ENCODE measurements around the gene FAM184A.

The FAM184A gene

GRCh38 chr6:119079283-119079809 is 882 bp upstream of the FAM184A start:
- no peak for DNase-seq (ENCODE audit: low spot score in 2 of 2)
- in situ Hi-C loops (cut with MboI; ENCODE audit: low sequenced_read_pairs): no loop called here
- Histone ChIP-seq H3K36me3 (replicated peaks) (no peaks in the 10 kb centered on the region), H3K27me3 (ENCODE audit: low read depth) (no peaks in the 10 kb centered on the region), H3K9me3 (no peaks in the 10 kb centered on the region; the same call in 1 of the 2 replicates), H3K4me3 (peak overlapping the region; percentile 53), H3K4me1 (peaks cover 19% of the 10 kb centered on the region)

DNA sequence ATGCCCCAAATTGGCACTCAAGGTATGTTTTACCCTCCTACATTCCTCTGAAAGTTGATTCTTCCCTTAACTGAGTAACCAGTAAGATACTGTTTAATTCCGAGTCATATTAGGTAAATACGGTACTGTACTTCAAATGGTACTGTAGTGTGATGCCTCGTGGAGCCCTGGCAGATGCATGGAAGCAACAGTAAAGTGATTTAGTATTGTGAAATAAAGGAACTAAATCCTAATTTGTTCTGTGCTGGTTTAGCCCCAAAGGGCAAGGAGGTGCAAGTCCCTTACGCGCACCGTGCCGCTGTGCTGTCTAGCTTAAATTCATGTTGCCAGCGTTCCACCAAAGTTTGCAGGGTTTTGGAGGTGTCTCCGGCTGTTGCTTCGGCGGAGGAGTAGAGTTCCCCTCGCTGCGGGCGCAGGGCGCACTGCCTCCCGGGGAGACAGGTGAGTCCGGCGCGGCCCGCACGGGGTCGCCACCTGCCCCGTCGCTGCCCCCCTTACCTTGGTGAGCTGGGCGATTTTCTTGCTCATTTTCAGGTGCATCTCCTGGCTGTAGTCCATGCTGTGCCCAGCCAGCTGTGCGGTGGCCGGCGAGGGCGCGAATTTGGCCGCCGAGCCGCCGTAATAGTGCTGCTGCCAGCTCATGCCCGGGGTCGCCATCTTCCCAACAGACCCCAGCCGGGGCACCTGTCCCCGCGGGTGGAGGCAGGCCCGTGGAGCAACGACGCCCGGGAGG is 655 bp downstream of the FAM184A start:
- DNase-seq (ENCODE audit: low spot score in 2 of 2): peak; percentile 23 to 58
- Histone ChIP-seq H3K9me3 (no peaks in the 10 kb centered on the region; the same call in 1 of the 2 replicates), H3K4me1 (peaks cover 19% of the 10 kb centered on the region), H3K4me3 (peak overlapping the region; percentile 53), H3K27me3 (ENCODE audit: low read depth) (no peaks in the 10 kb centered on the region), H3K36me3 (replicated peaks) (no peaks in the 10 kb centered on the region)
- in situ Hi-C loops (cut with MboI; ENCODE audit: low sequenced_read_pairs): no loop called here

DNA sequence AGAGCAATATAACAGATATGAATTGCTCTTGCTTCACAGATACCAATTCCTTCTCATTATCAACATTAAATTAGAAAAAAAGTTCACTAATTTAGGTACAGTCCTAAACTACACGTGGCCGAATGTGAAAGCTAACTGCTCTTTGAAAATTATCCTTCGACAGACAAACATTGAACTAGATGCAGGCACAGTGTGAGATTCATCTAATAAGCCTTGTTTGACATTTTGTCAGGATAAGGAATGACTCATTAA is 1.1 kb downstream of the FAM184A start:
- no peak for DNase-seq (ENCODE audit: low spot score in 2 of 2)
- Histone ChIP-seq H3K4me3 (peak overlapping the region; percentile 53), H3K9me3 (no peaks in the 10 kb centered on the region), H3K27me3 (ENCODE audit: low read depth) (no peaks in the 10 kb centered on the region), H3K36me3 (replicated peaks) (no peaks in the 10 kb centered on the region), H3K4me1 (peaks cover 19% of the 10 kb centered on the region)
- in situ Hi-C loops (cut with MboI; ENCODE audit: low sequenced_read_pairs): no loop called here

- peaks cover 19% of the 10 kb centered on the region for H3K4me1 ChIP-seq
- H3K27me3 ChIP-seq (ENCODE audit: low read depth): no peaks in the 10 kb centered on the region
- no peaks in the 10 kb centered on the region for H3K9me3 ChIP-seq
- in situ Hi-C loops (cut with MboI; ENCODE audit: low sequenced_read_pairs): no loop called here
- no peak for DNase-seq (ENCODE audit: low spot score in 2 of 2)
- peak overlapping the region; percentile 53 for H3K4me3 ChIP-seq
- H3K36me3 ChIP-seq (replicated peaks): no peaks in the 10 kb centered on the region
Measured at GRCh38 chr6:119076576-119077390, 1.7 kb downstream of the FAM184A start.

DNA sequence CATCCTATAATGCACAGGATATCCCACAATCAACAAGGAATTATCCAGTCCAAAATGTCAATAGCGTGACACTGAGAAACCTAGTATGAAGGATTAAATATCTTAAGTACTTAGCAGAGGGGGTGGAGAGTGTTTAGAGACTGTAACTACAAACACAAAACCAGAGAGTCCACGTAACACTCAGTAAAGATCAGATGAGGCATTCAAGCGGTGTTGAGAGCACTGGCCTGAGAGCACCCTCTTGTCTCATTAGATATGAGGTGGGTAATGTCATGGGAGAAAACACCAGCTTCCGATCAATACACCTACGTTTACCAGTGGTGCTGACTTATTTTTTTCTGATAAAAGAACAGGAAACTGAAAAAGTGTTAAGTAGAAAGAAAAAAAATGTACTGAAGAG is 2.3 kb downstream of the FAM184A start:
- H3K36me3 ChIP-seq (replicated peaks): no peaks in the 10 kb centered on the region
- peaks cover 19% of the 10 kb centered on the region for H3K4me1 ChIP-seq
- DNase-seq (ENCODE audit: low spot score in 2 of 2): no peak
- in situ Hi-C loops (cut with MboI; ENCODE audit: low sequenced_read_pairs): no loop called here
- H3K4me3 ChIP-seq: no peak overlapping the region
- H3K27me3 ChIP-seq (ENCODE audit: low read depth): no peaks in the 10 kb centered on the region
- H3K9me3 ChIP-seq: no peaks in the 10 kb centered on the region

DNA sequence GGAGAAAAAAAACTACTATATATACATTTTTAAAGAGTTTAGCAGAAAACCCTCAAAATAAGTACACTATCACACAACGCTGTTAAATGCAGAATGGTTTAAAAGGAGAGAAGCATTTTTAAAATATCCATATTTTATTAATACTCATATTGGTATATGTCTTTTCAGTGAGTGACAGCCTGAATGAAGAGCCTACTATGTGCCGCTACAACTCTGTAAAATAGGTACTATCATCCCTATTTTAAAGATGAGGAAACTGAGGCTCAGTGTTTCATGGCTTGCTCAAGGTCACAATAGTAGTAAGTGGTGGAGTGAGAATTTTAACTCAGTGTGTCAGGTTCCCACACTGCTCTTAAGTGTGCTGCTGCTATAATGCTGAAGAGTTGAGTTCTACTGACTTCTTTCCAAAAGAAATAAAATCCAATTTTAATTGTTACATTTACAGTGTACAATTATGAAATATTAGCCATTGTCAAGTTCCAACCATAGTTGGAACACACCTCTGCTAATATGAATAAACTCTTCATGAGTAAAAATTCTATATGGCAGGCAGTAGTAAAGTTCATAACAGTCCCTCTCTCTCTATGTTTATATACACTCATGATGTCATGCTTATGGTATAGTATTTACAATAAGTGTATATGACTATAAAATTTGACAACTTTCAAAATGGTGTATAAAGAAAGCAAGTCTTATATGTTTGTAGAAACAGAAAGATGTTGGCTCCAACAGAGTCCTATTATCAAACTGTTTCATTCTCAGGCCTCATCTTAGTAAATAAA is 3.1 kb downstream of the FAM184A start:
- Histone ChIP-seq H3K4me3 (no peak overlapping the region), H3K27me3 (ENCODE audit: low read depth) (no peaks in the 10 kb centered on the region), H3K4me1 (peaks cover 19% of the 10 kb centered on the region), H3K9me3 (no peaks in the 10 kb centered on the region), H3K36me3 (replicated peaks) (no peaks in the 10 kb centered on the region)
- in situ Hi-C loops (cut with MboI; ENCODE audit: low sequenced_read_pairs): no loop called here
- no peak for DNase-seq (ENCODE audit: low spot score in 2 of 2)

GRCh38 chr6:119073307-119074051 is 5.0 kb downstream of the FAM184A start:
- Histone ChIP-seq H3K4me1 (peaks cover 13% of the 10 kb centered on the region), H3K27me3 (ENCODE audit: low read depth) (no peaks in the 10 kb centered on the region), H3K36me3 (replicated peaks) (no peaks in the 10 kb centered on the region), H3K9me3 (no peaks in the 10 kb centered on the region), H3K4me3 (no peak overlapping the region)
- no peak for DNase-seq (ENCODE audit: low spot score in 2 of 2)
- in situ Hi-C loops (cut with MboI; ENCODE audit: low sequenced_read_pairs): no loop called here

GRCh38 chr6:119071576-119071975 is 6.9 kb downstream of the FAM184A start:
- in situ Hi-C loops (cut with MboI; ENCODE audit: low sequenced_read_pairs): no loop called here
- Histone ChIP-seq H3K27me3 (ENCODE audit: low read depth) (no peaks in the 10 kb centered on the region), H3K36me3 (replicated peaks) (no peaks in the 10 kb centered on the region), H3K4me1 (peaks cover 9% of the 10 kb centered on the region), H3K9me3 (no peaks in the 10 kb centered on the region), H3K4me3 (no peak overlapping the region)
- DNase-seq (ENCODE audit: low spot score in 2 of 2): no peak

DNA sequence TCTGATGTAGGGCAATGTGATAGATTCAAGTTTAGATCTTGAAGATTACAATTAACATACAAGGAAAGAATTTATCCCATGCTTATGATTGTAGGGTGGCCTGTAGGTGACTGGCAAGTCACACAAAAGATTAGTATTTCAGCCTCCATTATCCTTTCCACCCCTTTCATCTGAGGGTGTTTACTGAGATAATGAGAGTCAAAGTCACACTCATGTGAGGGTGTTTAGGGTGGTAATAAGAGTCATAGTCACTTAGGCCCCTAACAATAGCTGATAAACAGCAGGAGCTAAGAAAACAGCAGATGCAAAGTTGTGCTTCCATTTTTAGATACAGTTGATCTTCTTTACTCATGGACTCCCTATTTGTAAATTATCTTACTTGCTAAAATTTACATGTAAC is 11.4 kb downstream of the FAM184A start:
- in situ Hi-C loops (cut with MboI; ENCODE audit: low sequenced_read_pairs): no loop called here
- no peaks in the 10 kb centered on the region for H3K27me3 ChIP-seq (ENCODE audit: low read depth)
- no peaks in the 10 kb centered on the region for H3K36me3 ChIP-seq (replicated peaks)
- no peaks in the 10 kb centered on the region for H3K9me3 ChIP-seq
- DNase-seq (ENCODE audit: low spot score in 2 of 2): no peak
- H3K4me1 ChIP-seq: 0 out of 2 replicates have a peak, but pooled peaks cover 5% of the 10 kb centered on the region
- no peak overlapping the region for H3K4me3 ChIP-seq

GRCh38 chr6:119066517-119066916 is 11.9 kb downstream of the FAM184A start:
- no peak for DNase-seq (ENCODE audit: low spot score in 2 of 2)
- Histone ChIP-seq H3K4me3 (no peak overlapping the region), H3K36me3 (replicated peaks) (no peaks in the 10 kb centered on the region), H3K27me3 (ENCODE audit: low read depth) (no peaks in the 10 kb centered on the region), H3K9me3 (no peaks in the 10 kb centered on the region), H3K4me1 (0 out of 2 replicates have a peak, but pooled peaks cover 5% of the 10 kb centered on the region)
- in situ Hi-C loops (cut with MboI; ENCODE audit: low sequenced_read_pairs): no loop called here

DNA sequence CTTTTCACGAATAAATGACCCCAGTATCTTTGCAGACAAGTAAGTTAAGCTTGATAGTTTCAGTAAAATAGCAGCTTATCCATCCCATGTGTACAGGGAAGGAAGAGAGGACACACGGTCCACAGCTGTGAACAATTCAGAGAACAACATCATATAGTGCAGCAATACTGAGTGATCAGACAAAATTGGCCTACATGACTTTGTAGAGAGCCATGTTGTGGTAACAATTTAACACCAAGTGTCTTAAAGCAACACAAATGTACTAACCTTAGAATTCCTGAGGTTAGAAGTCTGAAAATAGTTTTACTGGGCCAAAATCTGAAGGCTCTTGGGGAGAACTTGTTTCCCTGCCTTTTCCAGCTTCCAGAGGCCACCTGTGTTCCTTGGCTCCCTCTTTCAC is 12.5 kb downstream of the FAM184A start:
- Histone ChIP-seq H3K9me3 (no peaks in the 10 kb centered on the region), H3K4me1 (0 out of 2 replicates have a peak, but pooled peaks cover 5% of the 10 kb centered on the region), H3K36me3 (replicated peaks) (no peaks in the 10 kb centered on the region), H3K4me3 (no peak overlapping the region), H3K27me3 (ENCODE audit: low read depth) (no peaks in the 10 kb centered on the region)
- in situ Hi-C loops (cut with MboI; ENCODE audit: low sequenced_read_pairs): no loop called here
- no peak for DNase-seq (ENCODE audit: low spot score in 2 of 2)

- no peak for DNase-seq (ENCODE audit: low spot score in 2 of 2)
- Histone ChIP-seq H3K4me3 (no peak overlapping the region), H3K4me1 (0 out of 2 replicates have a peak, but pooled peaks cover 5% of the 10 kb centered on the region), H3K36me3 (replicated peaks) (no peaks in the 10 kb centered on the region), H3K27me3 (ENCODE audit: low read depth) (no peaks in the 10 kb centered on the region), H3K9me3 (no peaks in the 10 kb centered on the region)
- in situ Hi-C loops (cut with MboI; ENCODE audit: low sequenced_read_pairs): no loop called here
Measured at GRCh38 chr6:119065382-119065781, 13.1 kb downstream of the FAM184A start.

DNA sequence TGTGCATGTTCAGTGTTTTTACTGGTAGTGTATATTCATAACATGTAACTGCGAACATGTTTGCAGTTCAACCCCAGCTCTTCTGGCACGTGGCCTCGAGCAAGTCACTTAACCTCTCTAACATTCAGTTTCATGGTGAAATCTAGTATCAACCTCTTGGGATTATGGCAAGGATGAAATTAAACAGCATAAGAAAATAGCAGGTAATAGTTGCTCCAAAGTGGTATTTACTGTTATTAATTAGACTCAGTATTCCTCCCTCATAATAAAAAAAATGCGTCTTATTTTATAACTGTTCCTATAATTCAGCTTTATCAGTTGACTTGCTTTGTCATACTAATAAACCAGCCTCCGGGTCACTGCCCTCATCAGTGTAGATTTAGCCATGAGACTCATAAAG is 15.0 kb downstream of the FAM184A start:
- H3K9me3 ChIP-seq: no peaks in the 10 kb centered on the region
- no peaks in the 10 kb centered on the region for H3K36me3 ChIP-seq (replicated peaks)
- no peak overlapping the region for H3K4me3 ChIP-seq
- no peaks in the 10 kb centered on the region for H3K27me3 ChIP-seq (ENCODE audit: low read depth)
- no peak for DNase-seq (ENCODE audit: low spot score in 2 of 2)
- in situ Hi-C loops (cut with MboI; ENCODE audit: low sequenced_read_pairs): no loop called here
- H3K4me1 ChIP-seq: 0 out of 2 replicates have a peak, but pooled peaks cover 5% of the 10 kb centered on the region
